ENCODE data around the gene RAB44.

GRCh38 chr6:36683145-36683655, 14.4 kb upstream of the RAB44 start:
- no peak for TF ChIP-seq CTCF (conservative IDR thresholded peaks at IDR 0.05; ENCODE audit: low read depth, low read length)
- no peak for TF ChIP-seq CHD1 (IDR thresholded peaks at IDR 0.05; ENCODE audit: low read depth, low read length)
- no peak for TF ChIP-seq POLR2A (IDR thresholded peaks at IDR 0.05; ENCODE audit: low read depth, low read length)
- TF ChIP-seq NFE2L2 (IDR thresholded peaks at IDR 0.05; ENCODE audit: low read depth, low read length) = no peak
- TF ChIP-seq, protein P1, sequence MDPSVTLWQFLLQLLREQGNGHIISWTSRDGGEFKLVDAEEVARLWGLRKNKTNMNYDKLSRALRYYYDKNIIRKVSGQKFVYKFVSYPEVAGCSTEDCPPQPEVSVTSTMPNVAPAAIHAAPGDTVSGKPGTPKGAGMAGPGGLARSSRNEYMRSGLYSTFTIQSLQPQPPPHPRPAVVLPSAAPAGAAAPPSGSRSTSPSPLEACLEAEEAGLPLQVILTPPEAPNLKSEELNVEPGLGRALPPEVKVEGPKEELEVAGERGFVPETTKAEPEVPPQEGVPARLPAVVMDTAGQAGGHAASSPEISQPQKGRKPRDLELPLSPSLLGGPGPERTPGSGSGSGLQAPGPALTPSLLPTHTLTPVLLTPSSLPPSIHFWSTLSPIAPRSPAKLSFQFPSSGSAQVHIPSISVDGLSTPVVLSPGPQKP (IDR thresholded peaks at IDR 0.05; ENCODE audit: borderline replicate concordance, low read depth, low read length) = no peak
- no peak for TF ChIP-seq RFX5 (IDR thresholded peaks at IDR 0.05; ENCODE audit: low read depth, low read length)
- TF ChIP-seq MAZ (IDR thresholded peaks at IDR 0.05; ENCODE audit: borderline replicate concordance, low read depth, low read length) = no peak
- no peak for TF ChIP-seq CEBPB (IDR thresholded peaks at IDR 0.05; ENCODE audit: low read depth, low read length)
- TF ChIP-seq FOS (IDR thresholded peaks at IDR 0.05; ENCODE audit: low read depth, low read length) = no peak
- TF ChIP-seq SMC3 (IDR thresholded peaks at IDR 0.05; ENCODE audit: low read depth, low read length) = no peak
- TF ChIP-seq MAFK (IDR thresholded peaks at IDR 0.05; ENCODE audit: low read depth, low read length) = no peak
- TF ChIP-seq RAD21 (IDR thresholded peaks at IDR 0.05; ENCODE audit: low read length) = no peak
- TF ChIP-seq USF2 (IDR thresholded peaks at IDR 0.05; ENCODE audit: low read depth, low read length) = no peak

Measured in IMR-90 (cell line).